ENCODE measurements around the gene MIOS.

Gene MIOS

GRCh38 chr7:7536396-7537019 lies 30.2 kb upstream of the MIOS start:
- CTCF ChIA-PET: interaction anchor here (0.6 to 3.2 kb wide), 2 partner anchors 112 to 433 kb away, joined by 3 to 15 read pairs; no protein-coding TSS in a partner anchor
- TF ChIP-seq ZNF596 (tag by site-specific recombination; IDR thresholded peaks at IDR 0.05): no peak
- TF ChIP-seq MYNN (tag by site-specific recombination; IDR thresholded peaks at IDR 0.05; ENCODE audit: borderline replicate concordance): no peak
- no peak for TF ChIP-seq GLI4 (tag by site-specific recombination; IDR thresholded peaks at IDR 0.05)
- TF ChIP-seq ZNF214 (tag by site-specific recombination; IDR thresholded peaks at IDR 0.05; ENCODE audit: borderline replicate concordance): no peak
- TF ChIP-seq, protein P1, sequence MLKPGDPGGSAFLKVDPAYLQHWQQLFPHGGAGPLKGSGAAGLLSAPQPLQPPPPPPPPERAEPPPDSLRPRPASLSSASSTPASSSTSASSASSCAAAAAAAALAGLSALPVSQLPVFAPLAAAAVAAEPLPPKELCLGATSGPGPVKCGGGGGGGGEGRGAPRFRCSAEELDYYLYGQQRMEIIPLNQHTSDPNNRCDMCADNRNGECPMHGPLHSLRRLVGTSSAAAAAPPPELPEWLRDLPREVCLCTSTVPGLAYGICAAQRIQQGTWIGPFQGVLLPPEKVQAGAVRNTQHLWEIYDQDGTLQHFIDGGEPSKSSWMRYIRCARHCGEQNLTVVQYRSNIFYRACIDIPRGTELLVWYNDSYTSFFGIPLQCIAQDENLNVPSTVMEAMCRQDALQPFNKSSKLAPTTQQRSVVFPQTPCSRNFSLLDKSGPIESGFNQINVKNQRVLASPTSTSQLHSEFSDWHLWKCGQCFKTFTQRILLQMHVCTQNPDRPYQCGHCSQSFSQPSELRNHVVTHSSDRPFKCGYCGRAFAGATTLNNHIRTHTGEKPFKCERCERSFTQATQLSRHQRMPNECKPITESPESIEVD (tag by site-specific recombination; IDR thresholded peaks at IDR 0.05): no peak
- no peak for TF ChIP-seq ZNF362 (tag by site-specific recombination; IDR thresholded peaks at IDR 0.05)
- no peaks in the 10 kb centered on the region for H3K4me1 ChIP-seq (ENCODE audit: control insufficient read depth, insufficient read depth, low read length)
- no peak overlapping the region for H3K4me3 ChIP-seq (ENCODE audit: low read depth, low read length)
- no peaks in the 10 kb centered on the region for H3K36me3 ChIP-seq (ENCODE audit: control insufficient read depth in 2 of 2, insufficient read depth in 1 of 2, low read length in 2 of 2)
- POLR2A ChIA-PET: no interaction called here
- no peaks in the 10 kb centered on the region for H3K9me3 ChIP-seq (ENCODE audit: control insufficient read depth, insufficient read depth, low read depth, low read length)
- no peak overlapping the region for H3K27ac ChIP-seq (ENCODE audit: extremely low read depth, low read depth, low read length)

DNA sequence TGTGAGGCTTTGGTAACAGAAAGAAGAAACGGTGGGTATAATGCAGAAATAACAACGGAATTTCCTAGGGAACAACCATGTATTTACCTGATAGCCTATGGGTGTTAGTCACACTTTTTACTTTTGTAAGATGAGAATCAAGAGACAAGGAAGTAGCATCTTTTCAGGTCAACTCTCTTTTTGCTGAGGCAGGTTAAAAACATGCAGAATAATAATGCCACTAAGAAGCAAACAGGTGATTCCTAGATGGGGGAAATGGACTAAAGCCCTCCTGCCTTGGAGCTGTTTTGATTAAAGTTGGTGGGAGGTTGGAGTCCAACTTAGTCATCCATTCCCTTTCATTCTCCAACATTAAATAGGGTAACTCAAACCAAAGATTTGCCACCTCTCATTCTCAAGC lies 29.0 kb upstream of the MIOS start:
- TF ChIP-seq TRIM28 (IDR thresholded peaks at IDR 0.05; ENCODE audit: borderline replicate concordance, low read length) (no peak), KLF16 (tag by site-specific recombination; IDR thresholded peaks at IDR 0.05) (no peak), GFI1B (tag by site-specific recombination; IDR thresholded peaks at IDR 0.05) (no peak), ZNF449 (tag by site-specific recombination; IDR thresholded peaks at IDR 0.05) (no peak), ZNF404 (tag by site-specific recombination; IDR thresholded peaks at IDR 0.05) (no peak), AEBP2 (tag by site-specific recombination; IDR thresholded peaks at IDR 0.05; ENCODE audit: borderline replicate concordance) (no peak), KLF9 (tag by site-specific recombination; IDR thresholded peaks at IDR 0.05; ENCODE audit: low read depth) (no peak), ZNF24 (tag by site-specific recombination; IDR thresholded peaks at IDR 0.05) (no peak), ZNF701 (tag by site-specific recombination; IDR thresholded peaks at IDR 0.05) (no peak), ZFP3 (tag by site-specific recombination; IDR thresholded peaks at IDR 0.05; ENCODE audit: low read depth) (no peak), ZNF48 (tag by site-specific recombination; IDR thresholded peaks at IDR 0.05) (no peak)
- Histone ChIP-seq H3K27ac (ENCODE audit: extremely low read depth, low read depth, low read length) (no peak overlapping the region), H3K4me1 (ENCODE audit: control insufficient read depth, insufficient read depth, low read length) (no peaks in the 10 kb centered on the region), H3K4me3 (ENCODE audit: low read depth, low read length) (no peak overlapping the region), H3K36me3 (ENCODE audit: control insufficient read depth in 2 of 2, insufficient read depth in 1 of 2, low read length in 2 of 2) (no peaks in the 10 kb centered on the region), H3K9me3 (ENCODE audit: control insufficient read depth, insufficient read depth, low read depth, low read length) (no peaks in the 10 kb centered on the region)
- ChIA-PET POLR2A (no interaction called here), CTCF (interaction anchor here (3.2 kb wide), 1 partner anchor 113 kb away, joined by 15 read pairs; no protein-coding TSS in a partner anchor)
